Activated CD8-positive, alpha-beta T cell treated with anti-CD3 and anti-CD28 coated beads for 36 hours (primary cell): Measurements from ENCODE around the gene LHX4. TPM values are rescaled to one million over a fixed set of nuclear protein-coding genes. Genes with fewer than 3 reads are reported as not detected.
A peak's percentile ranks its signal among the peaks of the same experiment; 100 is the strongest.

Source experiments
- ATAC-seq: fragments of 200-7000 bp; cut with Tn5 transposase; one replicate; pipeline ENCODE4 v1.10.0; 2021; ENCODE audit warnings: mild to moderate bottlenecking, moderate library complexity
- CTCF ChIA-PET: fragments of 350-600 bp; sonication (Branson Sonifier 250); formaldehyde crosslinking; loops from one replicate; lab custom pipeline; 2021; ENCODE audit warnings: antibody characterized with exemption; lab: Charles Lee
- POLR2A ChIA-PET: fragments of 350-600 bp; sonication (Branson Sonifier 250); formaldehyde crosslinking; loops from one replicate; lab custom pipeline; 2021; ENCODE audit warnings: antibody characterized with exemption; lab: Charles Lee
- DNase-seq: peaks from one replicate; pipeline ENCODE4 v3.0.0-alpha.2; 2020
- H3K27ac Mint-ChIP-seq: one replicate; pipeline ENCODE4 v1.8.0; 2021; ENCODE audit warnings: mild to moderate bottlenecking, mixed read lengths
- H3K27me3 Mint-ChIP-seq: one replicate; pipeline ENCODE4 v1.8.0; 2021; ENCODE audit warnings: mixed read lengths
- H3K36me3 Mint-ChIP-seq: one replicate; pipeline ENCODE4 v1.8.0; 2021; ENCODE audit warnings: low read depth, mixed read lengths
- H3K4me1 Mint-ChIP-seq: one replicate; pipeline ENCODE4 v1.8.0; 2021; ENCODE audit warnings: low read depth, mixed read lengths
- H3K4me3 Mint-ChIP-seq: one replicate; pipeline ENCODE4 v1.8.0; 2021; ENCODE audit warnings: mild to moderate bottlenecking, moderate library complexity, mixed read lengths
- H3K9me3 Mint-ChIP-seq: one replicate; pipeline ENCODE4 v1.8.0; 2021; ENCODE audit warnings: mixed read lengths
- intact Hi-C: fragments of 100-400 bp; cut with micrococcal nuclease; formaldehyde crosslinking; loops from one replicate; pipeline ENCODE4 v1.10.0; 2022
- total RNA-seq, 2 experiments: library from RNA; stranded (reverse); gene quantifications; one replicate each; pipeline ENCODE4 v1.2.3, GENCODE V29; 2021
- TF ChIP-seq, protein P1 (sequence below): fragments of 200-600 bp; IDR thresholded peaks from one replicate; pipeline ENCODE4 v1.8.0; 2022; ENCODE audit warnings: antibody characterized with exemption, mild to moderate bottlenecking

LHX4 gene
- total RNA-seq, 2 experiments from 2014 or later = not detected

DNA sequence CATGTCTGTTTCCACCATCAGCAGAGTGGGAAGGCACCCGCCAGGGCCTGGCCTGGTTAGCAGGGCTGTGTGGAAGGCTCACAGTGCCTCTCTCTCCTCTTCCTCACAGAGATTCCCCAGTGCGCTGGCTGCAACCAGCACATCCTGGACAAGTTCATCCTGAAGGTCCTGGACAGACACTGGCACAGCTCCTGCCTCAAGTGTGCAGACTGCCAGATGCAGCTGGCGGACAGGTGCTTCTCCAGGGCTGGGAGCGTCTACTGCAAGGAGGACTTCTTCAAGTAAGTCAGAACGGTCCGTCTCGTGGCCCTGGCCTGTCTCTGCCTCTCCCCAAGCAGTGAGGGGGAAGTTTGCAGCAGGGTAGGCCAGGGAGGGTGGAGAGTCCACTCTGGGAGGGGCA is 18.1 kb downstream of the LHX4 start:
- DNase-seq = no peak
- peaks cover 25% of the 10 kb centered on the region for H3K27me3 Mint-ChIP-seq
- POLR2A ChIA-PET = no interaction called here
- ATAC-seq = no peak
- CTCF ChIA-PET = interaction anchor here (1.2 to 1.8 kb wide), 4 partner anchors 60 to 235 kb away, joined by 3 to 5 read pairs (median 3); no protein-coding TSS in a partner anchor
- H3K4me3 Mint-ChIP-seq = no peak overlapping the region
- intact Hi-C loops = no loop called here
- TF ChIP-seq, protein P1, sequence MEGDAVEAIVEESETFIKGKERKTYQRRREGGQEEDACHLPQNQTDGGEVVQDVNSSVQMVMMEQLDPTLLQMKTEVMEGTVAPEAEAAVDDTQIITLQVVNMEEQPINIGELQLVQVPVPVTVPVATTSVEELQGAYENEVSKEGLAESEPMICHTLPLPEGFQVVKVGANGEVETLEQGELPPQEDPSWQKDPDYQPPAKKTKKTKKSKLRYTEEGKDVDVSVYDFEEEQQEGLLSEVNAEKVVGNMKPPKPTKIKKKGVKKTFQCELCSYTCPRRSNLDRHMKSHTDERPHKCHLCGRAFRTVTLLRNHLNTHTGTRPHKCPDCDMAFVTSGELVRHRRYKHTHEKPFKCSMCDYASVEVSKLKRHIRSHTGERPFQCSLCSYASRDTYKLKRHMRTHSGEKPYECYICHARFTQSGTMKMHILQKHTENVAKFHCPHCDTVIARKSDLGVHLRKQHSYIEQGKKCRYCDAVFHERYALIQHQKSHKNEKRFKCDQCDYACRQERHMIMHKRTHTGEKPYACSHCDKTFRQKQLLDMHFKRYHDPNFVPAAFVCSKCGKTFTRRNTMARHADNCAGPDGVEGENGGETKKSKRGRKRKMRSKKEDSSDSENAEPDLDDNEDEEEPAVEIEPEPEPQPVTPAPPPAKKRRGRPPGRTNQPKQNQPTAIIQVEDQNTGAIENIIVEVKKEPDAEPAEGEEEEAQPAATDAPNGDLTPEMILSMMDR = no peak
- no peaks in the 10 kb centered on the region for H3K36me3 Mint-ChIP-seq
- no peaks in the 10 kb centered on the region for H3K4me1 Mint-ChIP-seq
- no peak overlapping the region for H3K27ac Mint-ChIP-seq
- H3K9me3 Mint-ChIP-seq = no peaks in the 10 kb centered on the region

DNA sequence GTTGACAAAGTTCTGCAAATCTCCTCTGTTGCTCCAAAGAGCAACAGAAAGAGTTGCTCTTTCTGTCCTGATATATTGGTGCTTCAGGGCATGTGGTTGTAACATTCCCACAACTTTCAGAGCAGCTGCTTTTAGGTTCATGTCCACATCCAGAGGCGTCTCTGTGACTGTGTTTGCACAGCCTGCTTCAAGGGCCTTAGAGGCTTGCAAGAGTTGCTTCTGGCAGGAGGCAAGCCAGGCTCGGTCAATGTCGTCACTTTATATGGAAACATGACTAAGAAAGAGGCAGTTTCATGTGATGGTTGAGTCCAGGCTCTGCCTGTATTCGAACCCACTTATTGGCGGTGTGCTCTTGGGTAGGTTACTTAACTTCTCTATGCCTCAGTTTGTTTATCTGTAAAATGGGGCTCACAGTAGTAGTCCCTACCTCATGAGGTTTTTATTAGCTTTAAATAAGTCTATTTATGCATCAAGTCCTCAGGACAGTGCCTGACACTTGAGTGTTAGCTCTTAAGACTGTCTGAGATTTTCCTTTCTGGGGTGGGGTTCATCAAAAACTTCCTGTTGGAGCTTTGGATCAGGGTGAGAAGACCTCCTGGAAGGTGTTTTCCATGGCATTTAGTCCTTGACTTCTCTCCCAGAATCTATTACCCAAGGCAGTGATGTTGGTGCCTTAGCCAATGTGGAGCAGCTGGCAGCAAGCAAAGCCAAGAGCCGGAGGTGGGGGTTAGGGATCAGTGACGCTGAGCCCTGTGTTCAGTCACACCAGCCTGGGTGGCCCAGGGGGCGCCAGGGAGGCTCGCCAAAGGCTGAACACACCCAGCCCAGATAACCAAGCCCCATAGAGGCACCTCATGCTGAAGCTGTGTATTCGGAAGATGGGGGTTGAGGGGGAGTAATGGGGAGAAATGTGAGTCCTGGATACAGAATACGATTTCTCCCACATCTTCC is 18.9 kb downstream of the LHX4 start:
- no peaks in the 10 kb centered on the region for H3K36me3 Mint-ChIP-seq
- no peaks in the 10 kb centered on the region for H3K9me3 Mint-ChIP-seq
- H3K27ac Mint-ChIP-seq = no peak overlapping the region
- ChIA-PET CTCF (interaction anchor here (1.0 to 1.8 kb wide), 5 partner anchors 10 to 237 kb away, joined by 3 to 5 read pairs (median 4); no protein-coding TSS in a partner anchor), POLR2A (no interaction called here)
- no peak for ATAC-seq
- no peaks in the 10 kb centered on the region for H3K4me1 Mint-ChIP-seq
- intact Hi-C loops = no loop called here
- TF ChIP-seq, protein P1 = no peak
- peaks cover 29% of the 10 kb centered on the region for H3K27me3 Mint-ChIP-seq
- no peak overlapping the region for H3K4me3 Mint-ChIP-seq
- peak; percentile 23 for DNase-seq

DNA sequence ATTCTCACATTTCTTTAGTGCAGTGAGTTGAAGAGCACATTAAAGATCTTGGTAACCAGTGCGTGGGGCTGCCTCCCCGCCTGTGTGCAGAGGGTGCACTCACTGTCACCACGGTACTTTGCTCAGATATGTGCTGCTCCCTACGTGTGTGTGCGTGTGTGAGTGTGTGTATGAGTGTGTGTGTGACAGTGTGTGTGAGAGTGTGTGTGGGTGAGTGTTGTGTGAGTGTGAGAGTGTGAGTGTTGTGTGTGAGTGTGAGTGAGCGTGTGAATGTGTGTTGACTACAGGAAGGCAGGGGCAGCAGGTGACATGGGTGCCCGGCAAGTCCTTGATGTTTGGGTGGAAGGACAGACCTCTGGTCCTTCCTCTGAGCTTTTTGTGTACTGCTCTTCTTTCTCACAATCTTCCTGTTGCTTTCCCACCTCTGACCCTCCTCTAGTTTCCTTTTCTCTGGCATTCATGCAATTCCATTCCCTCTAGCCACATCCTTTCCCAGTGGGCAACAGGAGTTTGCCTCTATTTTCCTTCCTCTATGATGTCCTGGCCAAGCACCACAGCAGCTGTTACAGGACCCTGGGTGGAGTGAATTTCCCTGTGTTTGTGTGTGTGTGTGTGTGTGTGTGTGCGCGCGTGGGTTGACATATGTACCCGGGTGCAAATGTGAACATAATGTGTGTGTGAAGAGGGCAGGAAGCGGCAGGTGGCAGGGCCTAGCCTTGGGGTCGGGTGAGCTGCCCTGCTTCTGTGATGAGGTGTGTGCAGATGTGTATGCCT is 19.8 kb downstream of the LHX4 start:
- ChIA-PET CTCF (interaction anchor here (1.2 to 1.4 kb wide), 2 partner anchors 11 kb away, joined by 4 to 5 read pairs; no protein-coding TSS in a partner anchor), POLR2A (no interaction called here)
- Mint-ChIP-seq H3K36me3 (no peaks in the 10 kb centered on the region), H3K27ac (no peak overlapping the region), H3K27me3 (peaks cover 30% of the 10 kb centered on the region), H3K9me3 (no peaks in the 10 kb centered on the region), H3K4me1 (no peaks in the 10 kb centered on the region), H3K4me3 (no peak overlapping the region)
- ATAC-seq = no peak
- DNase-seq = no peak
- TF ChIP-seq, protein P1 = no peak
- intact Hi-C loops = loop anchor here (10.0 kb wide), 1 partner anchor 165 kb away; no protein-coding TSS in a partner anchor

DNA sequence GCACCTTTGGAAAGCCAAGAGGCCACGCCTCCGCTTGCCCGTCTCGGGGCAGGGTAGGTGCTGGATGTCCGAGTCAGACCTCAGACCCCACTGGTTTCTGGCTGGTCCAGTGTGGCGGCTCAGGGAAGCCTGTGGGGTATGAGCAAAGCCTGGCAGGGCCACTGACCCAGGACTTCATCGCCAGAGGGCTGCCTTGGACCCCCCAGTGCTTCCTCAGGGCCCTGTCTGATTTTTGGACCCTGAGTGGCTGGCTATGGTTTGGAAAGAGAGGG is 20.4 kb downstream of the LHX4 start:
- H3K36me3 Mint-ChIP-seq = no peaks in the 10 kb centered on the region
- no peak overlapping the region for H3K4me3 Mint-ChIP-seq
- TF ChIP-seq, protein P1 = no peak
- ChIA-PET CTCF (no interaction called here), POLR2A (no interaction called here)
- H3K27me3 Mint-ChIP-seq = peaks cover 28% of the 10 kb centered on the region
- no peak for DNase-seq
- H3K9me3 Mint-ChIP-seq = no peaks in the 10 kb centered on the region
- no peak overlapping the region for H3K27ac Mint-ChIP-seq
- H3K4me1 Mint-ChIP-seq = no peaks in the 10 kb centered on the region
- no peak for ATAC-seq
- intact Hi-C loops = loop anchor here (10.0 kb wide), 1 partner anchor 164 kb away; no protein-coding TSS in a partner anchor
